Upper lobe of left lung (tissue), 4 donors: Measurements from ENCODE around the gene GPR146.

Experiments used
- CTCF ChIP-seq, 6 experiments: fragments of 450-650 bp in 4 of 6; fragments of 200-600 bp in 2 of 6; sonication (generic) in 2 of 6; IDR thresholded peaks; one replicate each; pipeline ENCODE4 v1.5.1; 2016 to 2019; ENCODE audit warnings: antibody characterized with exemption in 6 of 6
- EP300 ChIP-seq, 4 donors: sonication (generic); formaldehyde crosslinking; IDR thresholded peaks; one replicate each; pipeline ENCODE4 v1.5.1; 2017; ENCODE audit warnings: antibody characterized with exemption in 4 of 4, control low read depth in 2 of 4

DNA sequence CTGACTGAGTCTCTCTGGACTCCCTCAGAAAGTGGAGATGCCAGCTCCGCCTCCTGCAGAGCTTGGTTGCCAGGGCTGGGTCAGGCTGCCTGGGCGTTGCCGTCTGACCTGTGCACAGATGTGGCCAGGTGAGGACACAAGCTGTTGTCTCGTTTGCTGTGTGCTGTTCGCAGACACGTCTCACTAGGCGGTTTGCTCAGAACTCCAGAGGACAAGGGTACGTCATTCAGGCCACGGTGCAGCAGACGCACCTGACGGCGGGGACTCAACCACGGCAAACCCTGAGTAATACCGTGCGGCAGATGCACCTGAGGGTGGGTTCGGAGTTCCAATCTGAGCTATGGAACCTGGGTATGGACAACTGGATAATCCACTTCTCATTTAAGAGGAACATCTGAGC, 55.3 kb downstream of the GPR146 start:
- TF ChIP-seq CTCF (IDR thresholded peaks at IDR 0.05) (no peak), EP300 (IDR thresholded peaks at IDR 0.05) (no peak)
